Hematopoietic multipotent progenitor cell treated with erythropoietin and hydrocortisone succinate and interleukin-3 and kit ligand, for 17 days (in vitro differentiated cells): Measurements from ENCODE around the gene SVOP.

Source experiments
- DNase-seq: peaks from one replicate; pipeline ENCODE4 v3.0.0-alpha.2; 2015; ENCODE audit warnings: low spot score

Gene SVOP

GRCh38 chr12:108973629-108974152 lies 47.2 kb downstream of the SVOP start:
- no peak for DNase-seq

DNA sequence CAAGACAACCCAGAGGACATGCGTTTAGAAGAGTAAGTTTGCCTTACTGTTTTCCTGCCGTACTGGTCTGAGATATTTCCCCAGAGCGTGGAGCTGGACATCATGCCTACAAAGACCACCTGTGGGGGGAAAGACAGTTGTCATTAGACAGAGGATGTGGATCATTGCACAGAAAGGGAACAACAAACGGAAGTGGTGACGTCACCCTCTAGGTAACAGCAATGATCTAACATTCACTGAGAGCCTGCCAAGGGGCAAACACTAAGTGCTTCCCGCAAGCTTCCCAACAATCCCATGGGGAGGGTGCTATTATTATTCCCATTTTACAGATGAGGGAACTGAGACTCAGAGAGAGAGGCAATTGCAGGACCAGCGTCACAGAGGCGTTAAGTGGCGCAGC lies 48.5 kb downstream of the SVOP start:
- DNase-seq: no peak

GRCh38 chr12:108969622-108970021 lies 51.2 kb downstream of the SVOP start:
- DNase-seq: no peak

DNA sequence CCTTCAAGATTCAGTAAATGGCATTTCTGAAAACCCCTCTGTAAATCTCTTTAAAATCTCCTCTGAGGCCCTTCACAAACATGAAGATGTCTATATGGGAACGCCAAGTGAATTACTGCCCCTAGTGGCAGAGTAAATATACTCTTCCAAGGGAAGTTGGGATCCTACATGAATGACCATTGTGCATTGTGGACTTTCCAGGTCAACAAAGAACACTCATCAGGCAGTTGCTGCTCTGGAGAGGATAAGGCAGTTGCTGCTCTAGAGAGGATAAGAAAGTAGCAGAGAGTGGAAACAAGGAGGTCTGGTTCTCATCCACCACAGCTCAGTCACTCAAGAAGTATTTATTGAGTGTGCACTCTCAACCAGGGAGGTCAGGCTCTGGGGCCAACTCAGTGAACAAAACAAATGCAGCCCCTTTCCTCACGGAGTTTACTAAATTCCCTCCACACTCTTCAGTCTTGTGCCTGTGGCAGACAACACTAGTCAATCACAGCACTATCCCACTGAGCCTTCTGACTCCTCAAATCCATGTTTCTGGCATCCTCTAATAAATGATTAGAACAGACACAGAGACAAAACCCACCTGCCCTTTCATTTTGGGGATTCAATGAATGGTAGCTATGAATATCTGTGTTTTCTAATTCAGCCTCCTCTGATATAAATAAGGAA lies 52.9 kb downstream of the SVOP start:
- DNase-seq: no peak

GRCh38 chr12:108966378-108967151 lies 54.3 kb downstream of the SVOP start:
- no peak for DNase-seq

- DNase-seq: no peak
These were observed 55.0 kb downstream of the SVOP start for GRCh38 chr12:108965886-108966285.

GRCh38 chr12:108964371-108965352 lies 56.2 kb downstream of the SVOP start:
- DNase-seq: no peak

DNA sequence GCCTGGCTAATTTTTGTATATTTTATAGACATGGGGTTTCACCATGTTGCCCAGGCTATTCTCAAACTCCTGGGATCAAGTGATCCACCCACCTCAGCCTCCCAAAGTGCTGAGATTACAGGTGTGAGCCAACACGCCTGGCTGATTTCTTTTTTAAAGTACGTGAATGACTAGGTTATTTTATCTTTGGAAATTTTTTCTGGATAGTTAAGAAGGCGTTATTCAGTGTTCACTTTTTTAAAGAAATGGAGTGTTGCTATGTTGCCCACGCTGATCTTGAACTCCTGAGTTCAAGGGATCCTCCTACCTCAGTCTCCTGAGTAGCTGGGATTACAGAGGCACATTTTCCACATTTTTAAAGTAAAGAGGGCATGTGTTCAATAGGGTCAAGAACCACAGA lies 58.6 kb downstream of the SVOP start:
- DNase-seq: no peak

GRCh38 chr12:108959748-108960655 lies 60.9 kb downstream of the SVOP start:
- no peak for DNase-seq

- no peak for DNase-seq
These were observed 65.5 kb downstream of the SVOP start for GRCh38 chr12:108955225-108955835.

- peak; percentile 75 for DNase-seq
These were observed 69.7 kb downstream of the SVOP start for GRCh38 chr12:108950991-108951739.

- DNase-seq: no peak
These were observed 70.9 kb downstream of the SVOP start for GRCh38 chr12:108949976-108950375.

DNA sequence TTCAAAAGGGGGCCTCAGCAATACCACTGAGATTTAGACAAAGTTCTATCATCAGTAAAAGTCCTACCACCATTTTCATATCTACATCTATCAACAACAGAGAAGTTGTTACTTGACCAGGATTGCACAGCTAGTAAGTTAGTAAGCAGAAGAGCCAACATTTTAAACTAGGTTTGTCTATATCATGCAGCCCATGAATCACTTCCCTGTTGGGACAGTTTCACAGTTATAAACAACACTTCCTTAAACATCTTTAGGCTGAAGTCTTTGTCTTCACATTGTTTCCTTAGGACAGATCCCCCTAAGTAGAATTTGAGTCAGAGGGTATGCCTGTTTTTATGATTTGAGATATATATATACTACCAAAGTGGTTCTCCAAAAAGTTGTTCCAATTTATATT lies 72.5 kb downstream of the SVOP start:
- DNase-seq: no peak

GRCh38 chr12:108947097-108947496 lies 73.8 kb downstream of the SVOP start:
- no peak for DNase-seq

- DNase-seq: no peak
These were observed 80.7 kb downstream of the SVOP start for GRCh38 chr12:108940138-108940537.

DNA sequence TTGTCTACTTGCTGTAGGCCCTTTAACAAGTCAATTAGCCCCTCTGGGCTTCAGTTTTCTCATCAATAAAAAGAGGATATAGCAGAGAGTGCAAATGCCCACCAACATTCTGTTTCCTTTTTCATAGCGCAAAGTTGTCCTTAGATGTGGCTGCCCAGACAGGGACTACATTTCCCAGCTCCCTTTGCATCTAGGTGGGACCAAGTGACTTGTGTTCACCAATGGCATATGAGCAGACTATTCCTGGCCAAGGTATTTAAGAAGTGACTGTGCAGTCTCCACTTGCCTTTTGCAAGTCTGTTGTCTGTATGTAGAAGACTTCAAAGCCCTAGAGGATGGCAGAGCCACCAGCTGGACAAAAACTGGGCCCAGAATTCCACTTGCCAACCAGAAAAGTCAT lies 81.3 kb downstream of the SVOP start:
- DNase-seq: no peak

DNA sequence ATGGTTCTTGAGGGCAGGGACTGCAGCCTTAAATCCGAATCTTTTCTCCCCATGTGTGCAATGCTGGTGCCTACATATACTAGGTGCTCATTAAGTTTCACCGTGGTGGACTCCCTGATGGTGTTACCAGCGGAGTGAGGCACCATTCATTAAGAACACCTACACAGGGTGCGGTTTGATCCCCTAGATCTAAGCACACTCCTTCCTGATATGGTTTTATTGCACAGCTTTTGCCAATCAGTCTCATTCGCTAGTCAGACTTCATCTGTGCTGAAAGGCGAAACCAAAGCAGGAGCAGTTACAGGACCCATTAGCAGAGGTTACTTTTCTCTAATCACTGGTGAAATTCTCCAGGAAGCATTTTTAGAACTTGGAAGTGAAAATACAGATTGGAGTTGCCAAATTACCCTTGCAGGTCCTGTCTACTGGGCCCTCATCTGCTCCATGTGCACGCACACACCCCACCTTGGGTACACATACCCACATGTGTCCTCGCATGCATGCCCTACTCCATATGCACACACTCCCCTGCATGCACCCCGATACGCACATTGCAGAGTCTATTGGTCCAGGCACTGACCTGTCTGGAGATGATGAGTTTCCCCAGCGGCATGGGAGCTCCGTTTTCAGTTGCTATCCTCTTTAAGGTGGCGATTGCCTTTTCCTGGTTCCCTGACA lies 82.5 kb downstream of the SVOP start:
- no peak for DNase-seq

- no peak for DNase-seq
These were observed 85.6 kb downstream of the SVOP start for GRCh38 chr12:108935159-108935763.

GRCh38 chr12:108933949-108934348 lies 86.9 kb downstream of the SVOP start:
- no peak for DNase-seq
